GM19193 (cell line): ENCODE results near the gene CA9.

Source experiments
- POLR2A ChIP-seq: IDR thresholded peaks from 4 replicates; pipeline ENCODE4 v1.6.1; 2011; ENCODE audit not compliant: insufficient read depth, insufficient read length; ENCODE audit errors: extremely low read depth

Gene CA9

GRCh38 chr9:35716230-35716629 is 42.5 kb downstream of the CA9 start:
- TF ChIP-seq POLR2A: peak; percentile 21

GRCh38 chr9:35717132-35717870 is 43.6 kb downstream of the CA9 start:
- no peak for TF ChIP-seq POLR2A

GRCh38 chr9:35718721-35719511 is 45.2 kb downstream of the CA9 start:
- TF ChIP-seq POLR2A: no peak

DNA sequence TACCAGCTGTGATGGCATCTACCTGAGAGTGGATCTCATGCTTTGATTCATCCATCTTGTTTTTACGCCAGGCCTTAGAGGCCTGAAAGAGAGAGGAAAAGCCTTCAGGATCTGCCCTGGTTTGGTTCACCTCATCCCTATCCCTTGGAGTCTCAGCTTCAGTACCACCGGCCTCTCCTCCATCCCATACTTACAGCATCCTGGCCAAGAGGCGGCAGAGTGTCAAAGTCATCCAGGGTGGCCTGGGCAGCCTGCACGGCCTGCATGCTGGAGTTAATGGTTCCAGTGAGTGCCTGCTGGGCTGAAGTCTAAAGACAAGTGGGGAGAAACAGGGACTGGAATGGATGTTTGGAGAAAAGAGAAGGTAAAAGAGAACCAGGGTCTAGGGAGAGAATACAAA is 45.8 kb downstream of the CA9 start:
- no peak for TF ChIP-seq POLR2A

DNA sequence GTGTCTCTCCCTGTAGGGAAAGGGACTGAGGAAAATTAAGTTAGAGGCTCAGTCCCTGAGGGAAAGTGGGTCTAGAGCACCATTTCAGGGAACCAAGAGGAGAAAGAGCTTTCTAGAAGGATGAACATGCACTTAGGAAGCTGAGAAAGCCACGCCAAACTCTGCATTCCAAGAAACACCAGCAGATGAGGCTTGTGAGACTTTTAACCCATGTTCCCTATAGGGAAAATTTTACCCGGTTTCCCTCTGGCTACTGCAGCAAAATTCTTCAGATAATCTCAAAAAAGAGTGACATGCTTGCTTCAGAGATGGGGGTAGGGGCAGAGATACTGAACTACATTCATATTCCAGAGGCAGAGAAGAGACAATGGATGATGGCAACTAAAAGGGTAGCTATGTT is 49.7 kb downstream of the CA9 start:
- TF ChIP-seq POLR2A: no peak

DNA sequence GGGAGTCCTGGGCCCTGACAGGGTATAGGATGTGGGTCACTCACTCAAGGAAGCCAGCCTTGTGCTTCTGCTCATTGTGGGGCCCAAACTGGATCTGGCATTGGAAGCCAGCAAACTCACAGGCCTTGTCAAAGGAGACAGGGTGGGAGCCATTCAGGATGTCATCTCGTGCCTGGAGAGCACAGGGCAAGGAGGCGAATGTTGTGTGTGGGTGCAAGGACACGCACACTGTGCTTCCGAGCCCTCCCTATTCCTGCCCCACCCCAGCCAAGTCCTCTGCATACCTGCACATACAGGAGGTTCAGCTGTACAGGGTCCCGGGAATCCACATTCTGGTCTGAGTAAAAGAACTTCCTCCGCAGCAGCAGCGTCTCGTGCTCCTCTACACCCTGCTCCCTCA is 50.2 kb downstream of the CA9 start:
- TF ChIP-seq POLR2A: no peak

DNA sequence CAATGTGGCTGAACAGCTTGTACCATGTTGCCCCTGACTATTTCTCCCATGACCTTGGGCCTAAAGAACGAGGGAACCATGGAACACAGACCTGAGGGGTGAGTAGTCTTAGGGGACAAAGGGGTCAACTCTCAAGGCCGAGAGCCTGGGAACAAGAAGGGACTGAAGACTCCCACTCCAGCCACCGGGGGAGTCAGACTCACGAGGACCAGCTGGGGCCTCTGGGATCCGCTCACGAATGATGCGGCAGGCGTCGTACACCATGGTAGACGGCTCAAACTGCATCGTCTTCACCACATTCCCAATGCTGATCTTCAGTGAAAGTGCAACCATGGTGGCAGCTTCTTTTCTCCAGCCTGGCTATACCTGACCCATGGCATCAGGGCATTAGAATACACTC is 51.6 kb downstream of the CA9 start:
- TF ChIP-seq POLR2A: no peak

DNA sequence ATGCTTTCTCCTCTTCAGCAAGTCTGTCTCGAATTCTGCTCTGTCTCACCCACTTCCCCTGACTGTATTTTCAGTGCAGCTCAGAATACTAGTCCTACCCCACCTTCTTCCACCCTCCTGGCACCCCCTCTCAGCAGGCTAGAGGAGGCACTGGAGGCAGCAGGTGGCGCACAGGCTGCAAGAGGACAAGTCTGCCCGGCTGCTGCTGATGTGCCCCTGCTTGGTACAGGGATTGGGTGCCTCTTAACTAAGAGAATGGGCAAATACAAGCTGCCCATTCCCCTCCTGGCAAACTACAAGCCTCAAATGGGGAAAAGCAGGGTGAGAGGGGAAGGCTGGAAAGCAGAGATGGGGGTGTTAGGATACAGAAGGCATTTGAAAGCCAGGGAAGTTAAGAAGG is 53.2 kb downstream of the CA9 start:
- no peak for TF ChIP-seq POLR2A

DNA sequence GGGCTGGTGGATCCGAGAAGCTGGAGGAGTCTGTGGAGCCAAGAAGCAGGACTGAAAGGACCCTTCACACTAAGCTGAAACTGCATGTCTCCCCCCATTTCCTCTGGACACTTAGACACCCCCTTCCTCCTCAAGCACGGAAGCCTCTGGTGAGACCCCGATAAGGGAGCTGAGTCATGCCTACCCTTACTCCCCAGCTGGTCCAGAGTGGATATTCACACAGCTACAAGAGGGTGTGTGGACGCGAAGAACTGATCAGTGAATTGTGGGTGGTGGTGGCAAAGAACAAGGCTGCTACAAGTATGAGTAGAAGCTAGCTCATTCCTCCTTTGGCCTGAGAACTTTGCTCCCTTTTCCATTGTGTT is 53.9 kb downstream of the CA9 start:
- TF ChIP-seq POLR2A: no peak

GRCh38 chr9:35728041-35728971 is 54.6 kb downstream of the CA9 start:
- TF ChIP-seq POLR2A: peak; percentile 64

GRCh38 chr9:35729101-35729500 is 55.4 kb downstream of the CA9 start:
- TF ChIP-seq POLR2A: no peak

DNA sequence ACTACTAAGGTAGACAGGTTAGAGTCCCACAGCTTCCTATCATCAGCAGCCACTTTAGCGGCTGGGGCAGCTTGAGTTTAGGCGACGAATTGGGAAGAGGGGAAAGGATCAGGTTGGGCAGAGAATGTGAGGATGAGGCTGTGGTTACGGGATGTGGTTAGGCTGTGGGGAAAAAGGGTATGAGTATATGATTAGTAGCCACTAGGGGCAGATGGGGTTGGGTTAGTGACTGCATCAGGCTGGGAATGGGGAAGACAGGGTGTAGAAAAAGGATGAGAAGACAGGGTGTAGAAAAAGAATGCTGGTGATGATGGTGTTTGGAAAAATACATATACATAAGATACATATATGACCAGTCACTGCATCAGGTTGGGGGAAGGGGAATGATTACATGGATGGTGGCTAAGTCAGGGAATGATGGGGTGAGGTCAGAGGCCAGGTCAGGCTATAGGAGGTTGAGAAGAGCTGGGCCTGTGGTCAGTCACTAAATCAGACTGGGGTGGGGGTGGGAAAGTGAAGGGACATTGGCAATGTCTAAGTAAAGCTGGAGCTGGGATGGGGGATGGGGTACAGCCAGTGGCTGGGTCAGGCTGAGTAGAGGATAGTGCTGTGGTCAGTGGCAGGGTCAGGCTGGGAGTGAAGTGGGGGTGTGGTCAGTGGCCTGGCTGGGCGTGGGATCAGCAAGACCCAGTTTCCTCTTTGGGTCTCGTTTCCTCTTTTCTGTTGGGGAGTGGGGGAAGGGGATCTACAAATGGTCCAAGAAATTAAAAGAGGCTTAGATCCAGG is 56.2 kb downstream of the CA9 start:
- TF ChIP-seq POLR2A: no peak

- TF ChIP-seq POLR2A: no peak
These were observed 56.7 kb downstream of the CA9 start for GRCh38 chr9:35730486-35730854.
